Hepatocyte (in vitro differentiated cells): ENCODE data around the gene SNCB.

Experiments
- EZH2 ChIP-seq: fragments of 200-600 bp; sonication (generic); IDR thresholded peaks from 2 replicates; pipeline ENCODE4 v1.6.1; 2016; ENCODE audit warnings: antibody characterized with exemption, mild to moderate bottlenecking, borderline replicate concordance
- EZH2phosphoT487 ChIP-seq: fragments of 200-600 bp; sonication (generic); IDR thresholded peaks from one replicate; pipeline ENCODE4 v1.6.1; 2018; ENCODE audit warnings: antibody characterized with exemption, mild to moderate bottlenecking, low read depth, moderate library complexity; ENCODE audit not compliant: unreplicated experiment, severe bottlenecking
- TF ChIP-seq, protein P1 (sequence below): fragments of 200-600 bp; sonication (generic); IDR thresholded peaks from 2 replicates; pipeline ENCODE4 v1.5.1; 2016; ENCODE audit warnings: antibody characterized with exemption, mild to moderate bottlenecking; ENCODE audit not compliant: poor library complexity

DNA sequence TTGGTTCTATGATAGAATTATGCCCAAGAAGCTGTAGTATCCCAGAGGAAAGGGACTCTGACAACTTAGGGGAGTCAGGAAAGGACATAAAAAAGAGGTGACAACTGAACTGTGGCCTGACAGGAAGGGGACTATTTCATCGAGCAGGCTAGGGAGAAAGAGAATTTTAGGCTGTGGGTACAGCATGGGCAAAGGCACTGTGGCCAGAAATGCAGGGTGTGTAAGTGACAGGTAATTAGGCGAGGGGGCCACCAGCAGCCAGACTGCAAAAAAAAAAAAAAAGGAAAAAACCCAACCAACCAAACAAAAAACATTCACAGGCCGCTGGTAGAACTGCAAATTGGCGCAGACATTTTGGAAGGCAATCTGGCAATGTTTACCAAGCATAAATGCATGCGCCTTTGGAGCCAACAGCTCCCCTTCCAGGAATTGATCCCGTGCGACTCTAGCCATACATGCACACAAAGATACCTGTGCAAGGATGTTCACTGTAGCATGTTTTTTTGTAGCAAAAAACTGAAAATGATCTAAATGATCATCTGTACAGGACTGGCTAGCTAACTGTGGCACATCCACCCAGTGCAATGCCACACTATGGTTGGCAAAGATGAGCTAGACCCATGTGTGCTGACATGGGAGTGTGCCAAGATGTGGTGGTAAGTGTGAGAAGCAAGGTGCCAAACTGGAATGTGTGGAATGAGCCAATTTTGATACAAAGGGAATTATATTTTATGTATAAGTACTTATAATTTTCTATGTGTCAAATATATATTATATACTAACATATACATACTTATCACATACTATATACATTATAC, 1.3 kb upstream of the SNCB start:
- TF ChIP-seq EZH2phosphoT487 (no peak), EZH2 (no peak)
- TF ChIP-seq, protein P1, sequence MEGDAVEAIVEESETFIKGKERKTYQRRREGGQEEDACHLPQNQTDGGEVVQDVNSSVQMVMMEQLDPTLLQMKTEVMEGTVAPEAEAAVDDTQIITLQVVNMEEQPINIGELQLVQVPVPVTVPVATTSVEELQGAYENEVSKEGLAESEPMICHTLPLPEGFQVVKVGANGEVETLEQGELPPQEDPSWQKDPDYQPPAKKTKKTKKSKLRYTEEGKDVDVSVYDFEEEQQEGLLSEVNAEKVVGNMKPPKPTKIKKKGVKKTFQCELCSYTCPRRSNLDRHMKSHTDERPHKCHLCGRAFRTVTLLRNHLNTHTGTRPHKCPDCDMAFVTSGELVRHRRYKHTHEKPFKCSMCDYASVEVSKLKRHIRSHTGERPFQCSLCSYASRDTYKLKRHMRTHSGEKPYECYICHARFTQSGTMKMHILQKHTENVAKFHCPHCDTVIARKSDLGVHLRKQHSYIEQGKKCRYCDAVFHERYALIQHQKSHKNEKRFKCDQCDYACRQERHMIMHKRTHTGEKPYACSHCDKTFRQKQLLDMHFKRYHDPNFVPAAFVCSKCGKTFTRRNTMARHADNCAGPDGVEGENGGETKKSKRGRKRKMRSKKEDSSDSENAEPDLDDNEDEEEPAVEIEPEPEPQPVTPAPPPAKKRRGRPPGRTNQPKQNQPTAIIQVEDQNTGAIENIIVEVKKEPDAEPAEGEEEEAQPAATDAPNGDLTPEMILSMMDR = no peak
